T-helper 22 cell (primary cell): ENCODE data around the gene COL27A1.

Experiments
- DNase-seq: peaks from one replicate; pipeline ENCODE4 v3.0.0-alpha.2; 2020; ENCODE audit warnings: low read depth

COL27A1 gene

DNA sequence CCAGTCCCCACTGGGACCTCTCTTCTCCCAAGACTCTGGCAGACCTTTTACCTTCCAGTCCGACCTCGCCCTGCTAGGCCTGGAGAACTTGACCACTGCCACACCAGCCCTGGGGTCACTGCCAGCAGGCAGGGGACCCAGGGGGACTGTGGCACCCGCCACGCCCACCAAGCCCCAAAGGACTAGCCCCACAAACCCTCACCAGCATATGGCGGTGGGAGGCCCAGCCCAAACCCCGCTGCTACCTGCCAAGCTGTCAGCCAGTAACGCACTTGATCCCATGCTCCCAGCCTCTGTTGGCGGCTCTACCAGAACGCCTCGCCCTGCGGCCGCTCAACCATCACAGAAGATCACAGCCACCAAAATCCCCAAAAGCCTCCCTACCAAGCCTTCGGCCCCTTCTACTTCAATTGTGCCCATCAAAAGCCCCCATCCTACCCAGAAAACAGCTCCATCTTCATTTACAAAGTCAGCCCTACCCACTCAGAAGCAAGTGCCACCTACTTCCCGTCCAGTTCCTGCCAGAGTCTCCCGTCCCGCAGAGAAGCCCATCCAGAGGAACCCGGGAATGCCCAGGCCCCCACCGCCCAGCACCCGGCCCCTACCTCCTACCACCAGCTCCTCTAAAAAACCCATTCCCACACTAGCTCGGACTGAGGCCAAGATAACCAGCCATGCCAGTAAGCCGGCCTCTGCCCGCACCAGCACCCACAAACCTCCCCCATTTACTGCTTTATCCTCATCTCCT lies 13.1 kb downstream of the COL27A1 start:
- DNase-seq, result no peak

- DNase-seq, result no peak
Observed at GRCh38 chr9:114169029-114169951, 14.0 kb downstream of the COL27A1 start.

DNA sequence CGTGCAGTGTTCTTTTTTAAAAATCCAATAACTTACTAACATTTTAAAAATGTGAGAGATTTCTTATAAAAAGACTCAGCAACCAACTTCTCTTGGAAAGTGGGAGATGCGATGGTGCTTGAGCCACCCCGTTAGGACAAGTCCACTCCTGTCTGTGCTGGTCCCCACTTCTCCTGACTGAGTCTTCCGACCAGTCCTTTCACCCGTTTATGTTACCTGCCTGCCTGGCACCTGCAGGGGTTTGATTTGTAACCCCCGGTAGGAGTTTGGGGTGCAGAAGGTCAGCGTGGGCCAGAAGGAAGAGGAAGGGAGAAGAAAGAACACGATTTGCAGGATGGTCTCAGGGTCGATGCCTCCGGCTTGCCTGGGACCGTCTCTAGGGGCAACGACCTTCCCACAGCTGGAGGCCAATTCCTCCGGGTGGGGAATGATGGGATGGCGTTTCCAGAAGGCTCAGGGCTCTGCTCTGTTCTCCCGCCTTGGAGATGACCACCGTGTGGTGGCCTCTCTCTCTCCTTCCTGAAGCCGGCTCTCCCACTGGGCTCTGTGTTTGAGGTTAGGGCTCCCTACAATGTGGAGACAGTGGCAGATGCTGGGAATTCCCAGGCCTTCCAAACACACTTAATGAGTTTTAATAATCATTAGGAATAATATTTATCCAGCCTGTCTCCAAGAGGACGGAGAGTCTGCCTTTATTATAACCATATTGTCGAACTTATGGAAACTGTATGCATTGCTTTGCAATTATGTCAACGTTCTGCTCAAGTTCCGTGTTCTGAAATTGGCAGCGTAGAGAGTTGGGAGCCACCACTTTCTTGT lies 14.8 kb downstream of the COL27A1 start:
- no peak for DNase-seq

DNA sequence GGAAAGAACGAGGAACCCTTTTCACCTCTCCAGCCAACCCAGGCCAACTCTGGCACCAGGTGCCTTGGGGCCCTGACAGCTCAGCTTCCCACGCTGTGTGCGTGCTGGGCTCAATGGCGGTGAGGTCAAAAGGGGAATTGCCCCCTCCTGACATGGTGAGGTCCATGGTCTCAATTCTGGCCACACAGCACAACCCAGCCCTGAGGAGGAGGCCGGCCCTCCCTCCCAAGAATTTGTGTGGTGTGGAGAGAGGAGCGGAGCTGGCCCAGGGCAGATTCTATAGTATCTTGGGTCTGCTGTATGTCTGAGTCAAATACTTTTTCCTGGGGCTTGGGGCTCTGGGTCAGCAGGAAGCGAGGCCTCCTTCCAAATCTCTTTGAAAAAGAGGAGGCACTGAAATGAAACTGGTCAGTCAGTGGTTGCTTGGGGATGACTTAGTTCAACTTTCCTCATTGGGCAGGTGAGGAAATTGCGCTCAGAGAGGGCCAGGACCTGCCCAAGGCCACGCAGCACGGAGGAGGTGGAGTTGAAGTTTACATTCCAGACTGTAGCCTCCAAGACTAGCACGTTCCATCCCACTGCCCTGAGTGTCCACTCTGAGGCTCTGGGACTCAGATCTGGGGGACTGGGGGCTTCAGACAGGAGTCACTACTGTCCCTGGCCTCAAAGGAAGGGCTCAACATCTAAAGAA lies 15.6 kb downstream of the COL27A1 start:
- no peak for DNase-seq

DNA sequence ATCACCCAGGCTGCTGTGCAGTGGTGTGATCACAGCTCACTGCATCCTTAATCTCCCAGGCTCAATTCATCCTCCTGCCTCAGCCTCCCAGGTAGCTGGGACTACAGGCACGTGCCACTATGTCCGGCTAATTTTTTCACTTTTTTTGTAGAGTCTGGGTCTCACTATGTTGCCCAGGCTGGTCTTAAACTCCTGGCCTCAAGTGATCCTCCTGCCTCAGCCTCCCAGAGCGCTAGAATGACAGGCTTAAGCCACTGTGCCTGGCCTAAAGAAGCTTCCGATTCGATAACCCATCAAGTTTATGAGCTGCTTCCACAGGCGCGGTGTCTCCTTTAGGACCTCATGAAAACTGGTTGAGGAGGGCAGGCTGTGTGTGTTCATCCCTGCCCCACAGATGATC lies 16.2 kb downstream of the COL27A1 start:
- no peak for DNase-seq

- no peak for DNase-seq
Observed at GRCh38 chr9:114172981-114173833, 17.9 kb downstream of the COL27A1 start.

DNA sequence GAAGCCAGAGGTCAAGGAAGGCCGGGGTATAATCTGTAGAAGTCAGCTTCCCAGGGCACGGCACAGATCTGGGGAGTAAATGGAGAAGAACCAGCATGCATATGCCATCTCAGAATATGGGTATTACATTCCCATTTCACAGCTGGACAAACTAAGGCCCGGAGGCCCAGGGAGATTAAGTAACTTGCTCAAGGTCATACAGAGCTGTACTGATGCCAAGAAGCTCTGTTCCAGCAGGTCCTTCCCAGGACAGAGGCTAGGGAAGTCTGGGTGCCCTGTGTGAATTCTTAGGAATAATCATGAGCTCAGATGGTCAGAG lies 19.2 kb downstream of the COL27A1 start:
- DNase-seq, result no peak

DNA sequence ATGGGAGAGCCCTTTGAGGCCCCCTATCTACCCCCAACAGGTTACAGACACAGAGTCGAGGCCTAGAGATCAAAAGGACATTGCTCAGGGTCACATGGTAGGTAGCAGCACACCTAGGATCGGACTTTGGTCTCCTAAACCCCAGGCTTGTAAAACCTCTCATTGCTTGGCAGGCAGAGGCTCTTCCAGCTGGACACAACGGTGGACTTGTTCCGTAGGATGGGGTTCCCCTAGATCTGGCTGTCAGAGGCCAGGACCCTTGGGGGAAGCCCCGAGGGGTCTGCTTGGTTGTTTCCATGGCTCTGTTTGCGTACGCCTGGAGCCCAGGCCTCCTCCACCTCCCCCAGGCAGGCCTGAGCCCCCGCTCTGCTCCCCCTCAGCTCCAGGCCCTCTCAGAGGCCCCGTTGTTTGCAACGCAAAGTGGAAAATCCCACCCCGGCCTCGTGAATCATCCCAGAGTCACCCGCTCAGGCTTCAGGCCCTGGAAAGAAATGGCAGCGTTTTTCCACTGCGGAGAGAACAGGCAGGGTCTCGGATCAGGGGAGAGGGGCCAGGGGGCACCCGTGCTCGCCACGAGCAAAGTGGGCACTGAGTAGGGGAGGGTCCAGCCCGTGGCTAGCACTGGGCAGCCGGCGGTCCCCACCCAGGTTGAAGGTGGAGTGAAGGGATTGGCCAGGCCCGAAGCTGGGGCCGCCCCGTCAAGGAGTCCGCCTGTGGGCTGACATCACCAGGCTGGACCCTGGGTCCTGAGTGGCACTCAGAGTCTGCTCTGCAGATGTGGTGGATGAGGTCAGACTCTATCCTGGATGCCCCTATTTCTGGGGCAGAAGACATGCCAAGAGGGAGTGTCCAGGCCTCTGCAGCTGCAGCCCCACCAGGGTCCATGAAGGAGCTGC lies 19.8 kb downstream of the COL27A1 start:
- DNase-seq, result no peak

GRCh38 chr9:114176624-114177291 lies 21.4 kb downstream of the COL27A1 start:
- no peak for DNase-seq

DNA sequence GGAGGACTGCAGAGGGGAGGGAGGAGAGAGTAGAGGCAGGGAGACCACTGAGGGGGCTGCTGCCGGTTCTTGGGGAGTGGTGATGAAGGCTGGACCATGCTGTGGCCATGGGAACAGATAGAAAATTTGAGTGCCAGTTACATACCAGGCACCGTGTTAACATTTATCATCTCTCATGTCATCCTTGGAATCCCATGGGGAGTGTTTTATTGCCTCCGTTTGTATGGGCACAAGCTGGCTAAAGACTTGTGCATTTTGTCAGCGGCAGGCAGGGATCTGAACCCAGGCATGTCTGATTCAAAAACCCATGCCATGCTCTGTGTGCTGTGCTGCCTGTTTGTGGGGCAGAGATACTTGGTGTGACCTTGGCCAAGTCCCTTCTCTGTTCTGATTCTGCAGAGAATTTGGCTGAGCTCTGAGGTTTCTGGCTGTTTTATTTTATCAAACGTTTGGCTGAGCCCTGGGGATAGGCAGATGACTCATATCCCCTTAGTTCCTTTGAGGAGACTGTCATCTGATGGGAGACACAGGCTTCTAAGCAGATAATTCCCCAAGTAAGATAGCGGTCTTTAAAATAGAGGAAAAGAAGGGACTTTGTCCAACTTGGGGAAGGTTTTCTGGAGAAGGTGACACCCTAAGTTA lies 22.2 kb downstream of the COL27A1 start:
- DNase-seq, result no peak

DNA sequence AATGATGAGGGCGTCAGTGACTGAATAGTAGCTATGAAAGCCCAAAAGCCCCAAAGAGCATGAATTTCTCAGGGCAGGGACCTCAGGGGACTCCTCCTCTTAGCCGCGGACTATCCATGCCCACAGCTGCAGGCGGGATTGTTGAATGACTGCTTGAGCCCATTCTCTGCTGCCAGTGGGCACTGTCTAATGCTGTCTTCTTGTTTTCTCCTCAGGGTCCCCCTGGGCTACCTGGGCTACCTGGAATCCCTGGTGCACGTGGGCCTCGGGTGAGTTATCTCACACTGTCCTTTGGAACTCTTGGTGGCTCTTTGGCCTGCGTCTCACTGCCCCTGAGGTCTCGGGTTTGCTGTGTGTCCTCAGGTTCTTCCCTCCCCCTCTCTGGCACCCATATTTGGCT lies 22.7 kb downstream of the COL27A1 start:
- no peak for DNase-seq

DNA sequence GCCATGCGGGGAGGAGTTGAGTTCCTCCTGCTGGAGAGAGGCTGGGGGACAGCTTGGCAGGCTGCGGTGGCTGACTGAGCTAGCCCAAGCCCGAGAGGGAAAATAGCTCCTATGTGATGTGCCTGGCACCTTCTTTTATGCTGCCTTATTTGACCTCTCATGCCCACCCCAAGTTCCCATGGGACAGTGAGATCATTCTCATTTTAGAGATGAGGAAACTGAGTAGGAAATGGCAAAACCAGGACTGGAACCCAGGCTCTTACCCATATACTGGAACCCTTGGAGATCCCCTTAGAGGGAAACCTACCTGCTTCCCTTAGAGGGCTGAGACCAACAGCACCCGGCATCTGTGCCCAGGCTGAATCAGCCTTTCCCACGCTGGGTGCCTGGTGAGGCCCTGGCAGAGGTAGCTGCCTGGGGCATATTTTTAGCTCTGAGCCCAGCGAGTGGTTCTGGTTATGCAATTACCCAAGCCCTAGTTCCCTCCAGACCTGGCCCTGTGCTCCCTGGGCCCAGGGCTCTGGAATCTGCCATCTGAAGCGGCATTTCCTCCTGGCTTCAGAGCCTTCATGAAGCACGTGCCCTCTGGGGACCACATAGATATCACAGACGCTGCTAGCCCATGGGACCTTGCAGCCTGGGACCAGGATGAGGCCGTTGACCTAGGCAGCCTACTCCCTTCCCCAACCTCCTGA lies 23.6 kb downstream of the COL27A1 start:
- DNase-seq, result no peak

DNA sequence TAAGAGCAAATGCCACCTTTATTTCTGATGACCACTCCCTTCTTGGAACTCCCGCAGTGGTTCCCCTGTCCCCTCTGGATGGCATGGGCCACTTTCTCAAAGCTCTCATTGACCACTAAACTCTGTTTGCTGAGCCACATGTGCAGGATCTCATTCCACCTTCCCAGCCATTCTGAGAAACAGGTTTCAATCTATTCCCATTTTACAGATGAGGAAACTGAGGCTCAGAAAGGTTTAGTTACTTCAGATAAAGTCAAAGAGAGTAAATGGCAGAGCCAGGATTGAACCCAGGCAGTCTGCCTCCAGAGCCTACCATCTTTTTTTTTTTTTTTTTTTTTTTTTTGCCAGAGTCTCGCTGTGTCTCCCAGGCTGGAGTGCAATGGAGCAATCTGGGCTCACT lies 24.2 kb downstream of the COL27A1 start:
- no peak for DNase-seq

GRCh38 chr9:114180696-114181606 lies 25.6 kb downstream of the COL27A1 start:
- DNase-seq, result no peak

DNA sequence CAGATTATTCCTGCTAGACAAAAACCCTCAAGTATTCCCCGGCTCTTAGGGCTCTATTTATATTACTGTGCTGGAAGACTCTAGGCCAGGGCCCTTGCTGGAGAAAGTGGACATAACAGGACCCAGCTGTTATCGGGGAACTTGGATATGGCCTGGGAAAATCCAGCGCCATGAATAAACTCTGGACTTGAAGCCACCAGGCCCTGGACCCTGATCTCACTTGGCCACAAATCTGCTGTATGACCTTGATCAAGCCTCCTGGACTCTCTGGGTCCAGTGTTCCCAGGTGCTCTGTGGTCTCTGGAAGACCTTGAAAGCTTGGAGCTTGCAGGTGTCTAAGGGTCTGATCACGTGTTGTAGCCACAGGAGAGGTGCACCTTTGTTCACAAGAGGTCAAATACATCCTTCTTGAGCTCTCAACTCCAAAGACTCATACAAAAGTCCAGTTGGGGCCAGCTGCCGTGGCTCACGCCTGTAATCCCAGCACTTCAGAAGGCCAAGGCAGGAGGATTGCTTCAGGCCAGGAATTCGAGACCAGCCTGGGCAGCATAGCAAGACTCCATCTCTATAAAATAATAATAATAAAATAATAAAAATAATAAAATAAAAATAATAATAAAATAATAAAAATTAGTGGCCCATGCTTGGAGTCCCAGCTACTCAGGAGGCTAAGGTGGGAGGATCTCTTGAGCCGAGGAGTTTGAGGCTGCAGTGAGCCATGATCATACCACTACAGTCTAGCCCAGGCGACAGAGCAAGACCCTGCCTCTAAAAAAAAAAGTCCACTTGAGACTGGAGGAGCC lies 26.5 kb downstream of the COL27A1 start:
- no peak for DNase-seq

DNA sequence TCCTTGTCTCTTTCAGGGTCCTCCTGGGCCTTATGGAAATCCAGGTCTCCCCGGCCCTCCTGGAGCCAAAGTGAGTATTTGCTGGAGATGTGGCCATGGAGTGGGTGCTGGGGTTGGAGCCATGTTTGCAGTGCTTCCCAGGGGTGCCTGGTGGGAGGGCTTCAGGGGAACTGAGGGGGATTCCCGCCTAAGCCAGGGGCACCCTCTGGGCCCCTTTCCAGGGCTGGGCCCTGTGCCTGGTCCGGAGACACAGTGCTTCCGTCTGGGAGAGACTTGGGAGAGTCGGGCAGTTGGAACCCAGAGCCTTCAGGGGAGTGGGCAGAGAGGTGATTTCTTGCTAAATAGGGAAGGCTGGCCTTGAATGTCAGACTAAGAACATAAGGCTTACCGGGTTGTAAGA lies 27.7 kb downstream of the COL27A1 start:
- no peak for DNase-seq
